Left lobe of liver (tissue), 2 donors: ENCODE data around the gene CDK5R2. TPM values are rescaled to one million over a fixed set of nuclear protein-coding genes. Genes with fewer than 3 reads are reported as not detected.

Experiments
- ATAC-seq: fragments of 200-7000 bp; cut with Tn5 transposase; one replicate; pipeline ENCODE4 v1.9.1; 2020; ENCODE audit warnings: mild to moderate bottlenecking, moderate library complexity
- DNase-seq: peaks from one replicate; pipeline ENCODE4 v3.0.0-alpha.2; 2020; ENCODE audit warnings: low spot score
- total RNA-seq: library from RNA; stranded (reverse); gene quantifications from one replicate; pipeline ENCODE4 v1.2.1, GENCODE V29; 2021
- donor health status: DM: no; HTN: no; CAD: no; lungs with moderate emphysema.
- donor health status: DM: no; HTN: yes; CAD: no.

CDK5R2 gene
- total RNA-seq, 1 donor from 2014 or later = not detected

GRCh38 chr2:219001577-219002394 is 42.3 kb downstream of the CDK5R2 start:
- DNase-seq (peak; percentile 98), ATAC-seq (peak; percentile 82)

GRCh38 chr2:219002395-219003266 is 43.2 kb downstream of the CDK5R2 start:
- DNase-seq (peak; percentile 94), ATAC-seq (peak; percentile 86)

- ATAC-seq = no peak
- DNase-seq = no peak
Measured at GRCh38 chr2:219003267-219003634, 43.8 kb downstream of the CDK5R2 start.

GRCh38 chr2:219003979-219004378 is 44.5 kb downstream of the CDK5R2 start:
- ATAC-seq = no peak
- DNase-seq = no peak

- DNase-seq (no peak), ATAC-seq (no peak)
Measured at GRCh38 chr2:219009294-219009693, 49.8 kb downstream of the CDK5R2 start.

- ATAC-seq (peak; percentile 94), DNase-seq (no peak)
Measured at GRCh38 chr2:219010162-219010756, 50.8 kb downstream of the CDK5R2 start.

GRCh38 chr2:219010873-219011272 is 51.4 kb downstream of the CDK5R2 start:
- no peak for ATAC-seq
- DNase-seq = no peak

Other genes with a start within 250 kb of the CDK5R2 start
- 7.4 TPM for gene TTLL4, start 248.8 kb upstream of the CDK5R2 start, total RNA-seq
- gene CYP27A1, start 177.5 kb upstream of the CDK5R2 start, total RNA-seq = 263 TPM
- not detected for gene PRKAG3, start 127.9 kb upstream of the CDK5R2 start, total RNA-seq
- gene WNT6, start 99.9 kb upstream of the CDK5R2 start, total RNA-seq = 0.28 TPM
- gene WNT10A, start 78.8 kb upstream of the CDK5R2 start, total RNA-seq = not detected
- gene FEV, start 25.5 kb downstream of the CDK5R2 start, total RNA-seq = not detected
- not detected for gene CRYBA2, start 33.8 kb downstream of the CDK5R2 start, total RNA-seq
- 0.05 TPM for gene CFAP65, start 81.8 kb downstream of the CDK5R2 start, total RNA-seq
- 4.9 TPM for gene IHH, start 101.3 kb downstream of the CDK5R2 start, total RNA-seq
- 7.8 TPM for gene NHEJ1, start 201.1 kb downstream of the CDK5R2 start, total RNA-seq
- gene SLC23A3, start 210.4 kb downstream of the CDK5R2 start, total RNA-seq = 2.8 TPM
- 31.2 TPM for gene CNPPD1, start 217.3 kb downstream of the CDK5R2 start, total RNA-seq
- 54.8 TPM for gene RETREG2, start 218.6 kb downstream of the CDK5R2 start, total RNA-seq
- gene ZFAND2B, start 247.1 kb downstream of the CDK5R2 start, total RNA-seq = 28.6 TPM